ENCODE data around the gene ACAP2. TPM values are rescaled to one million over a fixed set of nuclear protein-coding genes. Genes with fewer than 3 reads are reported as not detected.

The ACAP2 gene
- total RNA-seq, 4 donors from 2014 or later = 13.2 to 27.6 (median 15.5) TPM

DNA sequence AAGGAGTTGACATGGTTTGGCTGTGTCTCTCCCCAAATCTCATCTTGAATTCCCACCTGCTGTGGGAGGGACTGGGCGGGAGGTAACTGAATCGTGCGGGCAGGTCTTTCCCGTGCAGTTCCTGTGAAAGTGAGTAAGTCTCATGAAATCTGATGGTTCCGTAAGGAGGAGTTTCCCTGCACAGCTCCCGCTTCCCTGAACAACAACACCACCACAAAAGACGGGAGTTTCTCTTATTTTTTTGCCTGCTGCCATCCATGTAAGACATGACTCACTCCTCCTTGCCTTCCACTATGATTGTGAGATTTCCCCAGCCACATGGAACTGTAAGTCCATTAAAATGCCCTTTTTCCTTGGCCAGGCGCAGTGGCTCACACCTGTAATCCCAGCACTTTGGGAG lies 194.5 kb downstream of the ACAP2 start:
- Histone ChIP-seq H3K4me3 (no peak overlapping the region), H3K4me1 (peaks cover 10 to 15% of the 10 kb centered on the region in 2 donors), H3K9me3 (no peaks in the 10 kb centered on the region), H3K36me3 (no peaks in the 10 kb centered on the region), H3K27me3 (no peaks in the 10 kb centered on the region), H3K27ac (no peak overlapping the region)
- no peak for TF ChIP-seq POLR2A (IDR thresholded peaks at IDR 0.05)
- TF ChIP-seq, protein P1, sequence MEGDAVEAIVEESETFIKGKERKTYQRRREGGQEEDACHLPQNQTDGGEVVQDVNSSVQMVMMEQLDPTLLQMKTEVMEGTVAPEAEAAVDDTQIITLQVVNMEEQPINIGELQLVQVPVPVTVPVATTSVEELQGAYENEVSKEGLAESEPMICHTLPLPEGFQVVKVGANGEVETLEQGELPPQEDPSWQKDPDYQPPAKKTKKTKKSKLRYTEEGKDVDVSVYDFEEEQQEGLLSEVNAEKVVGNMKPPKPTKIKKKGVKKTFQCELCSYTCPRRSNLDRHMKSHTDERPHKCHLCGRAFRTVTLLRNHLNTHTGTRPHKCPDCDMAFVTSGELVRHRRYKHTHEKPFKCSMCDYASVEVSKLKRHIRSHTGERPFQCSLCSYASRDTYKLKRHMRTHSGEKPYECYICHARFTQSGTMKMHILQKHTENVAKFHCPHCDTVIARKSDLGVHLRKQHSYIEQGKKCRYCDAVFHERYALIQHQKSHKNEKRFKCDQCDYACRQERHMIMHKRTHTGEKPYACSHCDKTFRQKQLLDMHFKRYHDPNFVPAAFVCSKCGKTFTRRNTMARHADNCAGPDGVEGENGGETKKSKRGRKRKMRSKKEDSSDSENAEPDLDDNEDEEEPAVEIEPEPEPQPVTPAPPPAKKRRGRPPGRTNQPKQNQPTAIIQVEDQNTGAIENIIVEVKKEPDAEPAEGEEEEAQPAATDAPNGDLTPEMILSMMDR (IDR thresholded peaks at IDR 0.05 in 4 of 5, conservative IDR thresholded peaks at IDR 0.05 in 1 of 5) = no peak
- in situ Hi-C loops (cut with MboI; ENCODE audit: low sequenced_read_pairs in 4 of 4) = no loop called here
- intact Hi-C loops (cut with DNase I; ENCODE audit: low total_unique reads) = no loop called here
- DNase-seq (no peak), ATAC-seq (no peak)

DNA sequence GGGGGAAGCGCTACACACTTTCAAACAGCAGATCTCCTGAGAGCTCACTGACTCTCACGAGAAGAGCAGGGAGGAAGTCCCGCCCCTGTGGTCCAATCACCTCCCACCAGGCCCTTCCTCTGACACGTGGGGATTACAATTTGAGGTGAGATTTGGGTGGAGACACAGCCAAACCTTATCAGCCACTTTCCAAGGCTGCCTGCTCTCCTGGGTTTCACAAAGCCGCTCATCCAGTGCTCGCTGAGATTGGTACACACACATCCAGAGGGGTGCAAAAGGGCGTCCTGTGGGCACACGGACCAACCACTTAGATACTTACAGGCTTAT lies 195.0 kb downstream of the ACAP2 start:
- H3K36me3 ChIP-seq = no peaks in the 10 kb centered on the region
- intact Hi-C loops (cut with DNase I; ENCODE audit: low total_unique reads) = no loop called here
- no peak overlapping the region for H3K27ac ChIP-seq
- in situ Hi-C loops (cut with MboI; ENCODE audit: low sequenced_read_pairs in 4 of 4) = no loop called here
- H3K4me3 ChIP-seq = no peak overlapping the region
- no peaks in the 10 kb centered on the region for H3K9me3 ChIP-seq
- ATAC-seq (no peak), DNase-seq (no peak)
- no peaks in the 10 kb centered on the region for H3K27me3 ChIP-seq
- TF ChIP-seq POLR2A (IDR thresholded peaks at IDR 0.05) = no peak
- TF ChIP-seq, protein P1 (IDR thresholded peaks at IDR 0.05 in 4 of 5, conservative IDR thresholded peaks at IDR 0.05 in 1 of 5) = no peak
- H3K4me1 ChIP-seq = peaks cover 6 to 15% of the 10 kb centered on the region in 2 donors

DNA sequence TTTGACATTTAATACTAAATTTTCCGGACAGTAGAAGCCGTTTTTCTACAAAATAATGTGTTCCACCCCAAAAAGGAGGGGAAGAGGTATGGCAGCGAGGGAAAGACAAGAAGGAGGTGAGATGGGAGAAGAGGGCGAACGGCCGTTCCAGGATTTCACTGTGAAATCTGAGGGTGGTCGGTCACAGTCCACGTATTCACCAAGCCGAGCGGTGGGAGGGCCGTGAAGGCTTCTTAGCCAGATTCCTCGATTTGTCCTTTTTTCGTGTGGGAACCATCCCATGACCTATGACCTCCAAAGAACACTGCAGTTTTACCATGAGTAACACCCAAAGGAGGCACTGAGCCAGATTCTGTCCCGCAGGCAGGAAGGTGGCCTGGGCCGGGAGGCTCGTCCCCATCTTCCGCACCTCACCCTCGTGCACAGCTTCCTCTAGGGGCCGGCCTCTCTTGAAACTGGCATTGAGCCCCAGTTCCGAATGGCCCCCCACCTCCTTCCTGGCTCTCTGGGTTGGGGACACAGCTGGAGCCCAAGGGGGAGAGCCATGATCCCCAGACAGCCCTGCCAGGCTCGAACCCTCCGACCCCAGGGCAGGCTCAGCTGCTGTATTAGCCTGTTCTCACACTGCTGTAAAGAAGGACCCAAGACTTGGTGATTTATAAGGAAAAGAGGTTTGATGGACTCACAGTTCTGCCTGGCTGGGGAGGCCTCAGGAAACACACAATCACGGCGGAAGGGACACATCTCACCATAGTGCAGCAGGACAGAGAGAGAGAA lies 195.5 kb downstream of the ACAP2 start:
- in situ Hi-C loops (cut with MboI; ENCODE audit: low sequenced_read_pairs in 4 of 4) (no loop called here), intact Hi-C loops (cut with DNase I; ENCODE audit: low total_unique reads) (no loop called here)
- TF ChIP-seq, protein P1 (IDR thresholded peaks at IDR 0.05 in 4 of 5, conservative IDR thresholded peaks at IDR 0.05 in 1 of 5) = no peak
- TF ChIP-seq POLR2A (IDR thresholded peaks at IDR 0.05) = no peak
- Histone ChIP-seq H3K27me3 (no peaks in the 10 kb centered on the region), H3K27ac (no peak overlapping the region), H3K36me3 (no peaks in the 10 kb centered on the region), H3K4me3 (no peak overlapping the region), H3K9me3 (no peaks in the 10 kb centered on the region), H3K4me1 (peaks cover under 1 to 10% of the 10 kb centered on the region in 2 donors)
- ATAC-seq = no peak
- no peak for DNase-seq

DNA sequence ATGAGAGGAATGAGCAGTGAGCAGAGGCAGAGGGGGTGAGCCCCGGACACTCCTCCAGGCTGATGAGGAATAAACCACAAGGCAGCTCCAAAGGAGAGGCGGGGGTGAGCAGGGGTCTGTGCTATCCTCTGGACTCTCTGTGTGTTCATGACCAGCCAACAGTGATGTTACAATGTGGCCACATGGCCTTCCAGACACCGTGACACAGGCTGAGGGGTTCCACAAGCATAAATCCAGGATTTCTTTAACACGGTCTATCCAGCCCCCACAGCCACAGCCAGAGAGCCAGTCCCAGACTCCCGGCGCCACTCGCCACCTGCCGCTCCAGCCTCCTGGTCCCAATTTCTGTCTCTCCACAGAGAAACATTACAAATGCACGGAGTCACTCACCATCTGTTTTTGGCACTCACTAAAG lies 196.2 kb downstream of the ACAP2 start:
- ATAC-seq (no peak), DNase-seq (no peak)
- Histone ChIP-seq H3K27me3 (no peaks in the 10 kb centered on the region), H3K9me3 (no peaks in the 10 kb centered on the region), H3K27ac (no peak overlapping the region), H3K4me3 (no peak overlapping the region), H3K36me3 (no peaks in the 10 kb centered on the region), H3K4me1 (peaks cover 0 to 9% of the 10 kb centered on the region in 2 donors)
- no peak for TF ChIP-seq POLR2A (IDR thresholded peaks at IDR 0.05)
- TF ChIP-seq, protein P1 (IDR thresholded peaks at IDR 0.05 in 4 of 5, conservative IDR thresholded peaks at IDR 0.05 in 1 of 5) = no peak
- in situ Hi-C loops (cut with MboI; ENCODE audit: low sequenced_read_pairs in 4 of 4) (no loop called here), intact Hi-C loops (cut with DNase I; ENCODE audit: low total_unique reads) (no loop called here)
